HG03060 (cell line): Measurements from ENCODE around the gene PLXNA2.

Experiments used
- ATAC-seq: cut with Tn5 transposase; IDR thresholded peaks from one replicate; pipeline ENCODE4 v1.9.1; 2021; ENCODE audit warnings: low read depth, moderate number of reproducible peaks; ENCODE audit not compliant: unreplicated experiment

Gene PLXNA2

GRCh38 chr1:208149776-208150514 lies 94.2 kb downstream of the PLXNA2 start:
- no peak for ATAC-seq

GRCh38 chr1:208149213-208149612 lies 95.0 kb downstream of the PLXNA2 start:
- no peak for ATAC-seq

GRCh38 chr1:208148380-208148779 lies 95.8 kb downstream of the PLXNA2 start:
- ATAC-seq = no peak

- ATAC-seq = no peak
Observed at GRCh38 chr1:208146650-208147049, 97.5 kb downstream of the PLXNA2 start.

- no peak for ATAC-seq
Observed at GRCh38 chr1:208145167-208145566, 99.0 kb downstream of the PLXNA2 start.

GRCh38 chr1:208142590-208143382 lies 101.4 kb downstream of the PLXNA2 start:
- ATAC-seq = no peak

GRCh38 chr1:208141610-208142192 lies 102.5 kb downstream of the PLXNA2 start:
- no peak for ATAC-seq

GRCh38 chr1:208139434-208140045 lies 104.6 kb downstream of the PLXNA2 start:
- no peak for ATAC-seq

- ATAC-seq = no peak
Observed at GRCh38 chr1:208137193-208137592, 107.0 kb downstream of the PLXNA2 start.

- ATAC-seq = no peak
Observed at GRCh38 chr1:208136459-208137182, 107.6 kb downstream of the PLXNA2 start.

- ATAC-seq = no peak
Observed at GRCh38 chr1:208135354-208135753, 108.8 kb downstream of the PLXNA2 start.

GRCh38 chr1:208134491-208134890 lies 109.7 kb downstream of the PLXNA2 start:
- ATAC-seq = no peak

GRCh38 chr1:208133355-208133754 lies 110.8 kb downstream of the PLXNA2 start:
- no peak for ATAC-seq

- no peak for ATAC-seq
Observed at GRCh38 chr1:208132287-208132882, 111.8 kb downstream of the PLXNA2 start.

GRCh38 chr1:208131621-208132286 lies 112.4 kb downstream of the PLXNA2 start:
- ATAC-seq = no peak

- ATAC-seq = no peak
Observed at GRCh38 chr1:208129487-208129886, 114.7 kb downstream of the PLXNA2 start.

- no peak for ATAC-seq
Observed at GRCh38 chr1:208129060-208129459, 115.1 kb downstream of the PLXNA2 start.

GRCh38 chr1:208127792-208128529 lies 116.2 kb downstream of the PLXNA2 start:
- ATAC-seq = no peak

GRCh38 chr1:208127284-208127683 lies 116.9 kb downstream of the PLXNA2 start:
- ATAC-seq = no peak
